ENCODE data around the gene USP21.

Gene USP21

DNA sequence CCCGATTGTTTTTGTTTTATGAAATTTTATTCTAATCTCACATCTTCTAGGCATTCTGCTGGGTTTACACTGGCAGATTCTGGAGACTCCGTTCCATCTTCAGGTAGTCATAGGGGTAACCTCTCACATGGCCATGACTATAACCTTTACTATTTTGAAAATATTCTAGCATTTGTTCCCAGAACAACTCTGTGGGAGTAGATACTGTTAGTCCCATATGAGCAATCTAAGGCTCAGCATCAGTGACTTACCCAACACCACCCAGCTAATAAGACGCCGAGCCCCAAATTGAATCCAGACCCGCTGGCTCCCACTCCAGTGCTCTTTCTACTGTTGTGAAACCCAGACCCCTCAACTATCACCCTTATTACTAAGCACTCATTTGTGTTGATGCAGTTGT is 29.7 kb downstream of the USP21 start:
- in situ Hi-C loops (cut with MboI; ENCODE audit: low sequenced_read_pairs) = loop anchor here (25.0 kb wide), 1 partner anchor 548 kb away; the partner anchor contains the start of gene DUSP12

GRCh38 chr1:161190962-161191521 is 31.7 kb downstream of the USP21 start:
- in situ Hi-C loops (cut with MboI; ENCODE audit: low sequenced_read_pairs) = loop anchor here (25.0 kb wide), 1 partner anchor 546 kb away; the partner anchor contains the start of gene DUSP12

DNA sequence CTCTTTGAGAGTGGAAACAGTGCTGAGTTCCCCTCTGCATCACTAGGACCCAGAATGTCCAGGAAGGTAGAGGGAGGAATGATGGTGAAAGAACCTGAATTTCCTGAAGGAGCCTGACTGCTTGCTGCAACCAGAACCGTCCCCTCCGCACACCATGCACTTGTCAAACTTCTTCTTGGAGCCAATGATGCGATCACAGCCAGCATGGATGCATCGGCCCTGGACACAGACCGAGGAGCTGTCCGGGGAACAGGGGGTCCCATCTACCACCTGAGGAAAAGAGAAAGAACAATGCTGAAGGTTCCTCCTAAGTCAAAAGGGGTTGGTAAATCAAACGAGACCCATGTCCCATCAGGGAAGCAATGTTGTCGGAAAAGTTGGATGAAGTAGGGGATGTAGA is 32.7 kb downstream of the USP21 start:
- in situ Hi-C loops (cut with MboI; ENCODE audit: low sequenced_read_pairs) = loop anchor here (25.0 kb wide), 1 partner anchor 545 kb away; the partner anchor contains the start of gene DUSP12

GRCh38 chr1:161192476-161193465 is 33.5 kb downstream of the USP21 start:
- in situ Hi-C loops (cut with MboI; ENCODE audit: low sequenced_read_pairs) = loop anchor here (25.0 kb wide), 1 partner anchor 545 kb away; the partner anchor contains the start of gene DUSP12

GRCh38 chr1:161193561-161194235 is 34.4 kb downstream of the USP21 start:
- in situ Hi-C loops (cut with MboI; ENCODE audit: low sequenced_read_pairs) = loop anchor here (25.0 kb wide), 1 partner anchor 544 kb away; the partner anchor contains the start of gene DUSP12

GRCh38 chr1:161195171-161195570 is 35.9 kb downstream of the USP21 start:
- in situ Hi-C loops (cut with MboI; ENCODE audit: low sequenced_read_pairs) = loop anchor here (5.0 to 25.0 kb wide), 2 partner anchors 172 to 542 kb away; partner anchors contain the start of genes CFAP126 and DUSP12

DNA sequence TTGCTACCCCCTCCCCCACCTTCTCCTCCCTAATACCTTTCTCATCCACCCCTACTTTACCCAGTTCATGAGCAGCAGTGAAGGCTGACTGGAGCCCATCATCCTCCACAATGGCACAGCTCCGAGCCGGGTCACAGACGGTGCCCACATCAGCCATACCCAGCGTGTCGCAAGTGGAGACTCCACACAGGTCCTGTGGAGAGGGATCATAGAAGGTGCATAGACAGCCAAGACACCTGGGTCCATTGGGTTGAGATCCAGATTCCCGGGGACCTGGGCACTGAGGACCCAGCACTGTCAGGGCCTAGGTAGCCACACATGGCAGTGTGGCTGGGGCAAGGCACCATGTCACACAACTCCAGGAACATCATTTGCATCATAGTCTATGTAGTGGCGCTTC is 36.8 kb downstream of the USP21 start:
- in situ Hi-C loops (cut with MboI; ENCODE audit: low sequenced_read_pairs) = loop anchor here (5.0 to 25.0 kb wide), 2 partner anchors 171 to 541 kb away; partner anchors contain the start of genes CFAP126 and DUSP12

- in situ Hi-C loops (cut with MboI; ENCODE audit: low sequenced_read_pairs) = loop anchor here (5.0 to 25.0 kb wide), 2 partner anchors 171 to 541 kb away; partner anchors contain the start of genes CFAP126 and DUSP12
Measured at GRCh38 chr1:161196521-161197451, 37.5 kb downstream of the USP21 start.

DNA sequence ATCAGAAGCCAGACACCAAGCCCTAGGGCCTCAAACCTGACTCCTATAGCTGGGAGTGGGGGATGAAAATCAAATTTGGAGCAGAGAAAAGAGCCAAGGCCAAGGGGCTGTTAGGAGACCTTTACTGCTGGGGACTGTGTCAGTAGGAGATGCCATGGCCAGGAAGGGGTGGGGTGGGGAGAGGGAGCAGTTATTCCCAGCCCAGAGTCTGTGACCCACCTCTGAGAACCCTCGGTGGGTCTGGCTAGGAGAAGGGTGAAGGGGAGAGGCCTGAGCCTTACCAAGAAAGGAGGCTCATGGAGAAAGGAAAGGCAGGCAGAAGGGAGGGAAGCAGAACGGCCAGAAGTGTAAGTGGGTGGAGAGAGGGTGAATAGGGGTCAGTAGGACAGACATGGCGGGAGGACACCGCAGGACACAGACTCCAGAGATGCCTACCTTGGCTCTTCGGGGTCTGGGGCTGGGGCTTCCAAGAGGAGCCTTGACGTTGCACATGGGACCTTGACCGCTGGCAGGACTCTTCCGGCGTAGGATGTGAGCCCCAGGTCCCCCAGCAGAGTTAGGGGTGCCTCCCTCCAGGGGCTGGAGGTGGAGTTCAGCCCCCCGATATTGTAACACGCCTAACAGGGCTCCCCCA is 38.4 kb downstream of the USP21 start:
- in situ Hi-C loops (cut with MboI; ENCODE audit: low sequenced_read_pairs) = loop anchor here (5.0 to 25.0 kb wide), 2 partner anchors 170 to 540 kb away; partner anchors contain the start of genes CFAP126 and DUSP12

DNA sequence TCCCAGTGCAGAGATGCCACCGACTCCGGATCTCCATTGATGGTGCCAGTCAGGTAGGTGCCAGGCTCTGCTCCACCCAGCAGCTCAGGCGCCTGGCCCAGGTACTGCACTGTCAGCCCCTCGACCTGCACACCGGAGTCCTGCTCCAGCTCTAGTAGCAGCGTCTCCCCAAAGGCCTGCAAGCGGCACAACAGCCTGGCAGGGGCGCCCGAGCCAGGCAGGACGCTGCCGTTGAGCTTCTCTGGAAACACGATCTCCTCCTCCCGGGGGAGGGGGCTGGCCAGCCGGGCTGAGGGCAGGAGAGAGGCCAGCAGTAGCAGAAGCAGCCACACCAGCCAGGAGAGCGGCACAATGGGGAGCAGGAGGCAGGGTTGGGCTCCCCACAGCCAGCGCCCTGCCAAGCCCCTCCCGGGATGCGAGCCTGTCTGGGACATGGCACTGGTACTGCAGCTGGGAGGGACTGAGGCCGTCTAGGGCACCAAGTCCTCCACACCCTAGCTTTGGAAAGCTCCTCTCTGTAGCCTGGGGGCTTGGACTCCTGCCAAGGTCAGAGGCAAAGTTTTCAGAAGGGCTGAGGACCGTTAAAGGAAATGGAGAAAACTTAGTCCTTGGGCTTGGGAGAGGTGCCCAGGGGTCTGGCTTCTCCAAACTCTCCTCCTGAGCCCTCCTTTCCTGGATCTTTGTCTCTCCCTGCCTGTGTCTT is 39.0 kb downstream of the USP21 start:
- in situ Hi-C loops (cut with MboI; ENCODE audit: low sequenced_read_pairs) = loop anchor here (5.0 to 25.0 kb wide), 2 partner anchors 169 to 539 kb away; partner anchors contain the start of genes CFAP126 and DUSP12

DNA sequence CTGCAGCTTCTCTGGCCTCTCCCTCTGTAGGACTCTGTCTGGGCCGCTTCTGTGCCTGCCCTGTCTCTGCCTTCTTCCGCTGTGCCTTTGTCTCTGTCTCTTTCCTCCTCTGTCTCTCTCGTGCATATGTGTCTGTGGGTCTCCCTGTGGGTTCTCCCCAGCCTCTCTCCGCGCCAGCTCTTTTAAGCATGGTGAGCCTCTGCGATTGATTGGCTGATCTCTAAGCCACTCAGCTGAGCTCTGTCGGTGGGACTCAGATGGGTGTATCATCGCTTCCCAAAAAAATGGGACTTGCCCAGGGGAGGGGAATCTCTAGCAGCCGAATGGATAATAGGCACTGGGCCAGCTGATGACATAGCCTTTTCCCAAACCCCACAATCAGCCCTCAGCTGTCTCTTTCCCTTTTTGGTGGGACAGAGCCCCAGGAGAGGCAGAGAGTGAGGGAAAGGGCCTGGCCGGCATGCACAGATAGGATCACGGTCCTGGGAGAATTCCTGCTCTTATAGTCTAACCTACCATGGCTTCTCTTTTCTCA is 39.7 kb downstream of the USP21 start, which contains the start of gene ADAMTS4:
TSS of gene ADAMTS4 (minus strand) at position 158 of the 535 bp plus-strand sequence. CDS start 427 bp downstream, outside the sequence.
- in situ Hi-C loops (cut with MboI; ENCODE audit: low sequenced_read_pairs) = loop anchor here (5.0 to 25.0 kb wide), 2 partner anchors 168 to 538 kb away; partner anchors contain the start of genes CFAP126 and DUSP12

DNA sequence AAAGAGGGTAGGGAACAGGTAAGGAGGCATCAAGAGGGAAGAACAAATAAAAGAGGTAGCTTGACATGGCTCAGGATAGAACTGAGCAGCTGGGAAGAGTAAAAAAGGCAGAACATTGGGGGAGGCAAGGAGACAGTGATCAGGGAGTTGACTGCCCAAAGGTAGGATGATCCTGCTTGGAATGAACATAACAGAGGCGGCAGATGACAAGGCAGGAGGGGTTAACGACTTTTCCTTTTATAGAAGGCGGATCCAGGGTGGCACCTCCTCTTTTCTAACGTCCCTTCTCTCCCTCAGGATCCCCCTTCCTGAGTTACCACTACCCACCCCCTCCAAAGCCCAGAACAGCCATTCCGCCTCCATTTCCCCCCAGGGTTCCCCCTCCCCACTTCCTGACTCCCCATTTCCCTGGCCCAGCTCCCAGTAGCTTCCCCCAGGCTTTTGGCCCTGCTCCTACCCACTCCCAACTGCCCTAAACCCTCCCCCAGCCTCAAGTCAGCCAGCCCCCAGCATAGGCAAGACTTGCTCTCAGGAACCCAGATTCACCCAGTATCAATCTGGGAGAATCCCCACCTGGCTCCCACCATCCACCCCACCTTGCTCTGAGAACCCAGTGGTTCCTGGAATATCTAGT is 40.3 kb downstream of the USP21 start:
- in situ Hi-C loops (cut with MboI; ENCODE audit: low sequenced_read_pairs) = loop anchor here (5.0 to 25.0 kb wide), 2 partner anchors 168 to 538 kb away; partner anchors contain the start of genes CFAP126 and DUSP12

- in situ Hi-C loops (cut with MboI; ENCODE audit: low sequenced_read_pairs) = no loop called here
Measured at GRCh38 chr1:161200421-161200991, 41.2 kb downstream of the USP21 start.

DNA sequence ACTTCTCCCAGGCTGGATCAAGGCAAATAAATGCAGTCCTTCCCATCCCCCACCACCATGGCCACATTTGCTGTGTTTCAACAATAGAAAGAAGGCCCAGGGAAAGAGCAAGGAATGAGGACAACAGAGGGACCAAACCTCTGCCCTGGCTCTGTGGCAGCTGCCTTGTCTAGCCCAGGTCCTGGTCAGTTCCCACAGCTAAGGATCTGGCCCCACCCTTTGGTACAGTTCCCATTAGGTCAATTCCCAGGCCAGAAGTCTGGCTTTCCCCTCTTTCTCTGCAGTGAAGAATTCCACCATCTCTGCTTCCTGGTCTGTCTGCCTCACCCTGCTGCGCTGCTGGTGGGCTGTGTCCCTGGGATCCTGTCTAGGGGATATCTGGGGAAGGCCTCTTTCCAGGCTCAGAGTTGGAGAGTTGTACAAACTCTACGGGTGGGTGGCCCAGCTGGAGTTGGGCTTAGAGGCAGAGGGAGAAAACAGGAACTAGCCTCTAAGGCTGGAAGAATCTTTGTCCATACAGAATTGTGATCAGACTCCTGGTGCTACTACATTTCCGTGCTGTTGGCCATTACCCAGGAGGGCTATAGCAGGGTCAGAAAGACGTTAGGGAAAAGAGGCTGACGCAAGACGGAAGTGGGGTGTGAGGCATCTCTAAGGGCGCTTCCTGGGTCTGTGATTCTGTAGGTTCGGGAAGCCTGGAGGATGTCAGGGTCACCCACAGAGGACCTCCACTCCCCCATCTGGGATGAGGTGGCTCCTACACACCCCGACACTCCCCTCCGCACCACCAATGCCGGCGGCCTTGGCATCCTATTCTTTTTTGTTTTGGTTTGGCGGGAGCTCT is 41.9 kb downstream of the USP21 start:
- in situ Hi-C loops (cut with MboI; ENCODE audit: low sequenced_read_pairs) = no loop called here

DNA sequence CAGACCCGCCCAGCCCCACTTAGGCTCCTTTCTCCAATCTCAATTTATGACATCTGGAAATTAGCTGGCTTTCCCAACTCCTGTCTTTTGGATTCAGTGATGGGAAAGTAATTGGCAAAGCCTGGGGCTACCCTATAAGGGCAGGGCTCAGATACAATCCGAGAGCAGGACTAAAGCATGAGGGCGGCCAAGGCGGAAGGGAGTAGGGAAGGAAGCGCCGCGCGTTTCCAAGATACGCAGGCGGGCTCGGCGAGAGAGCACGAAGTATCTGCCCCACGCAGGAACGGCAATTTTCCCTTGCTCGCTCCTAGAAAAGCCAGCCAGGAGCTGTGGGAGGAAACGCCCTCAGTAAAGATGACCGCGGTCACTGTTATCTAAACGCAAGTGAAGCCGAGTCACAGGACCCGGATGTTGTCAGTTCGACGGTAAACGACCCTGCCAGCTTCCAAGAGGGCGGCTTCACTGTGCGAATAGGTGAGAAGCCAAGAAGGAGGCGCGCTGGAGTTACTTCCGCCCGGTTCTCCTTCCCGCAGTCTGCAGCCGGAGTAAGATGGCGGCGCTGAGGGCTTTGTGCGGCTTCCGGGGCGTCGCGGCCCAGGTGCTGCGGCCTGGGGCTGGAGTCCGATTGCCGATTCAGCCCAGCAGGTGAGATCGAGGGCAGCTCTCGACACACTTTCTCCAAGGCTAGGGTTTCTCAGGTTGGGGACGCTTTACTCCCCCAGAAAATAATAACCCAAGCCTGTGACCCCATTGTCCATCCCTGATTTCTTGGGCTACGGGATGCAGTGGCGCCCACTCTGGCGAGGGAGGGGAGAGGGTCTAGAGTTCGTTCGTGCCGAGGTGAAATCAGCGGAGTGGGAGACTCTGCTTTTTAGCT is 42.8 kb downstream of the USP21 start, which contains the start of gene NDUFS2:
TSS of gene NDUFS2 (plus strand) at position 532 of the 877 bp plus-strand sequence. CDS start at position 551, 19 bp downstream.
- in situ Hi-C loops (cut with MboI; ENCODE audit: low sequenced_read_pairs) = no loop called here
